Stimulated activated naive CD4-positive, alpha-beta T cell treated with Interleukin-2 at 50 U/mL for 16 hours (primary cell): ENCODE results near the gene PRPF40A.
"Not testable (repeated sequence)": the region's sequence is repeated elsewhere in the genome, so short reads cannot be mapped to it uniquely, and the experiment has no call there.

ENCODE experiments used
- DNase-seq: peaks from one replicate; lab custom pipeline; 2025; lab: John Stamatoyannopoulos, UW

PRPF40A gene

DNA sequence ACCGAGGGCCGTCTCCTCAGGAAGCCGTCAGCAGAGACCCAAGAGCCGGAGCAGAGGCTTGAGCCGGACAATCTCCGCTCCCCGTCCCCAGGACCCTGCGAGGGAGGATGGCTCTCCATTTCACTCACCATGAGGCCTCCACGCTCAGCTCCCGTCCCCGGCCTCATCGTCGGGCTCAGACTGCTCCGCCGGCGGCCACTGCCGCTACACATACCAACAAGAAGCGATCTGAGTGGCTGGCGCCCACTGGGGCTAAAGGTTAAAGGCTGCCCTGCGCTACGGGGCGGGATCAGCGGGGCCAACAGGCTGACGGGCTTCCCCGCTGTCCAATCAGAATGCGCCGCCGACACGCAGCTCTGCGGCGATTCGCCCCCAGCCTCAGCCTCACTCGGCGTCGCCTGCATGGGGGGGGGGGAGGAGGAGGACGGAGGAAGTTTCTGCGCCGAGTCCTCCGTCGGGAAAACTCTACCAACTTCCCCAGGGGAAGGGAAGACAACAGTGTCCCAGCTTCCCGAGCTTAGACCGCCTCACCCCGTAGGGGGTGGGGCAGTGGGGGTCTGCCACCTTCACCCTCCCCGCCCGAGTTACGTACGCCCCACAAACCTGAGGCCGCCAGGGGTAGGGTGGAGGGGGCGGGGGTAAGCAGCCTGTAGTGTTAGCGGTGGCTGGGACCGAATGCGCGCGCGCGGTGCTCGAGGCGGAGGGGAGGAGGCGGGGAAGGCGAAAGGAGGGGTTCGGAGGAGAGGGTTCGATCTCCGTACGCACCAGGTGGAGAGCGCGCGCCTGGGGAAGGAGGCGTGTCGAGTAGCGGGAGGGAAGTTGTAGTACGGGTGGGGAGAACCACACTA lies at the start of gene PRPF40A:
Gene PRPF40A (minus strand): TSS at position 234 of the 848 bp plus-strand sequence. CDS start 22 bp downstream, at position 212.
- peak; percentile 99 for DNase-seq

GRCh38 chr2:152766928-152767327 lies 49.7 kb upstream of the PRPF40A start:
- DNase-seq = no peak

- DNase-seq = no peak
Measured at GRCh38 chr2:152763651-152764050, 46.4 kb upstream of the PRPF40A start.

GRCh38 chr2:152763208-152763607 lies 45.9 kb upstream of the PRPF40A start:
- not testable (repeated sequence) for DNase-seq

DNA sequence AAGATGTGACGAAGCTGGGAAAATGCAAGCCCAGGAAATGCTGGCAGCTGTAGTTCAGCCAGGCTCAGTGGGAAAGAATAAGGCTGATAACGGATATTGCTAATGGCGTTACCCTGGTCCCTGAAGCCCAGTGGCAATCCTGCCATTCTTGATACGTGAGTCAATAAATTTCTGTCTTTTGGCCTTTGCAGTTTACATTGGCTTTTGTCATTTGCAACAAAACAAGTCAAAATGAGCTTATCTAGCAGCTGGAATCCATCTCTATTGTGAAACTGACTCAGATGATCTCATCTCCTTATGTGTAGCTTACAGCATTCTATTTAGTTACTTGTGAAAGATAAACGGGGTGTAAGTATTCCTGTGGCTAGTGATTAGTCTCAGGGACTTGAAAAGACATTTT lies 44.9 kb upstream of the PRPF40A start:
- DNase-seq = no peak

DNA sequence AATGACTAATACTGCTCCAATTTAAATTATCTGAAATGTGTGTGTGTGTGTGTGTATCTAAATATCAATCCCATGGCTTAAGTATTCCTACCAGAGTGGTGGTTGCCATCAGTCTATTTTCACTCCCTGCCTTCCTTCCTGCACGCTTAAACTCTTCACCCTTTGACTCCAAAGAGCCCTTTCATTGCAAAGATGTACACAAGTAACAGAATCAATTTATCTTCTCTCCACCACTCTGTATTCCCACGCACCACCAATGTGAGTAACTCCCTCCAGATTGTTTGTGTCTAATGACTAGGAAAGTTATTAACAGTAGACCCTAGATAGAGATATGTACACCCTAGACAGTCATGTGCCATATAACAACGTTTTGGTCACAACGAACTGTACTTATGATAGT lies 44.0 kb upstream of the PRPF40A start:
- no peak for DNase-seq

GRCh38 chr2:152759290-152760072 lies 42.2 kb upstream of the PRPF40A start:
- no peak for DNase-seq

- no peak for DNase-seq
Measured at GRCh38 chr2:152755029-152755428, 37.8 kb upstream of the PRPF40A start.

GRCh38 chr2:152747751-152748150 lies 30.5 kb upstream of the PRPF40A start:
- not testable (repeated sequence) for DNase-seq

DNA sequence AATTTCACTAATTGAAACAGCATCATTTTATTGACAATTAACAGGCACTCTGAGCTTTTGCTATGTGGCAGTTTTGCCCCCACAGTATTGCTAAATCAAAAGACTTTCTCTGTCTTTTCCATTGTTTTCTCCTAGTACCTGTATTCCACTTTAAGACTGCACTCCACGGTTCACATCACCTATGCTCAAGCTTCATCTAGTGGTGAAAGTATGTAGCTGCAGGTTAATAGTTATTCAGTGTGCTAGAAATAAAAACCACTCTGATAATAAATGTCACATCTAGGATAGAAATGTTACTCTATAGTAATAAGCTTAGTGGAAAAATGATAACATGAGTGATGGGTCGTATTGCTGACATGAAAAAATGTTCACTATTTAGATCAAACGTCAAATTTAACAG lies 25.7 kb upstream of the PRPF40A start:
- DNase-seq = no peak

DNA sequence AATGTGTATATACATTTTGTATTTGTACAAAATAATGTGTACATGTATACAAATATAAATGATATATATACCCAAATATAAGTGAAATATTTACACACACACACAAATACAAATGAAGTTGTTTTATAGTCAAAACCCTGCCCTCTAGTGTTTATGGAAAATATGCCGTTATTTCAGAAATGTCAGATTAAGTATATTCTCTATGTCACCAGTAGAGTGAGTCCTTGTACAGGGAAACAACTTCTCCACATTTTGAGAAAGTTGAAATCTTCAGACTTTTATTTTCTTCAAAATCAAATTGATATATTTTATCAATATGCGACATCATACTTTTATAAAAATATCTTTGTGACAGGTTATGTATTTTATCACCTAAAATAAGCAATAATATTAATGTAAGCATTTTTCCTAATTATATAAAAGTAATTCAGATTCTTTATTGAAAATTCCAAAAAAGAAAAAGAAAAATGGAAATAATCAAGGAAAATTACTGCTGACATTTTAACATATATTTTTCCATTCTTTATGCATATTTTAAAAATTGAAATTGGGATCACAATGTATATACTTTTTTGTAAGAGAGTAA lies 23.6 kb upstream of the PRPF40A start:
- no peak for DNase-seq

GRCh38 chr2:152739705-152740104 lies 22.4 kb upstream of the PRPF40A start:
- not testable (repeated sequence) for DNase-seq

DNA sequence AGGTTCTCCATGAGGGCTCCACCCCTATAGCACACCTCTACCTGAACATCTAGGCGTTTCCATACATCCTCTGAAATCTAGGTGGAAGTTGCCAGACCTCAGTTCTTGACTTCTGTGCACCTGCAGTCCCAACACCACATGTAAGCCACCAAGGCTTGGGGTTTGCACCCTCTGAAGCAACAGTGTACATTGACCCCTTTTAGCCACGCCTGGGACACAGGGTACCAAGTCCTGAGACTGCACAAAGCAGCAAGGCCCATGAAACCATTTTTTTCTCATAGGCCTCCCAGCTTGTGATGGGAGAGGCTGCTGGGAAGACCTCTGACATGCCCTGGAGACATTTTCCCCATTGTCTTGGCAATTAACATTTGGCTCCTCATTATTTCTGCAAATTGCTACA lies 21.2 kb upstream of the PRPF40A start:
- DNase-seq = no peak

GRCh38 chr2:152737509-152737908 lies 20.2 kb upstream of the PRPF40A start:
- DNase-seq = not testable (repeated sequence)

GRCh38 chr2:152730591-152731333 lies 13.5 kb upstream of the PRPF40A start:
- peak; percentile 2 for DNase-seq

DNA sequence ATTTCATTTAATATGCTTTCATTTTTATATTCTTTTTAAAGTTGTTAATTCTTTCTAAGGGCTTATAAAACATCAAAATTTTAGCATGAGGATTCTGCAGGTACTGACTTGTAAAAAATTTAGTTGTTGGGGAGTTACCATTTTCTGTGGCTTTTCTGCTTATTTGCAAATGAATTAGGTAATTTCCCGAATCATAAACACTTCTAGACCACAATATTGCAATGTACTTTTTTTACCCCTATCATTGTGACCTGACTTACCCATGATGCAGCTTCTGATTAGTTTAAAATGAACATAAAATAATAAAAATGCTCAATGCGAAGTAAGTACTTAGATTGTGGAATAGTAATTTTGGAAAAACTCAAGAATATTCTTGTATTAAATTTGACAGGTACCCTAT lies 12.6 kb upstream of the PRPF40A start:
- no peak for DNase-seq

- no peak for DNase-seq
Measured at GRCh38 chr2:152723918-152724317, 6.7 kb upstream of the PRPF40A start.

DNA sequence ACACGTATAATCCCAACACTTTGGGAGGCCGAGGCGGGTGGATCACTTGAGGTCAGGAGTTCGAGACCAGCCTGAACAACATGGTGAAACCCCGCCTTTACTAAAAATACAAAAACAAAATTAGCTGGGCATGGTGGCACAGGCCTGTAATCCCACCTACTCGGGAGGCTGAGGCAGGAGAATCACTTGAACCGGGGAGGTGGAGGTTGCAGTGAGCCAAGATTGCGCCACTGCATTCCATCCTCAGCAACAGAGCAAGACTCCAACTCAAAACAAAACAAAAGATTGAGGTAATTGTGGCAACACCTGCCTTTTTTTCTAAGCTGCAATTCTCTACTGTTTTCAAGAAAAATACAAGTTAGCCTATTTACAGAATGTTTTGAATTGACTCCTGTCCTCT lies 5.4 kb upstream of the PRPF40A start:
- DNase-seq = not testable (repeated sequence)

- no peak for DNase-seq
Measured at GRCh38 chr2:152720794-152721193, 3.5 kb upstream of the PRPF40A start.

GRCh38 chr2:152718909-152719645 lies 1.8 kb upstream of the PRPF40A start:
- DNase-seq = no peak
